GM18517 (cell line): ENCODE results near the gene NINL.
"Not testable (repeated sequence)": the region's sequence is repeated elsewhere in the genome, so short reads cannot be mapped to it uniquely, and the experiment has no call there.

Experiments
- ATAC-seq: cut with Tn5 transposase; IDR thresholded peaks from one replicate; pipeline ENCODE4 v1.9.1; 2021; ENCODE audit warnings: mild to moderate bottlenecking, moderate library complexity; ENCODE audit not compliant: unreplicated experiment

The NINL gene

DNA sequence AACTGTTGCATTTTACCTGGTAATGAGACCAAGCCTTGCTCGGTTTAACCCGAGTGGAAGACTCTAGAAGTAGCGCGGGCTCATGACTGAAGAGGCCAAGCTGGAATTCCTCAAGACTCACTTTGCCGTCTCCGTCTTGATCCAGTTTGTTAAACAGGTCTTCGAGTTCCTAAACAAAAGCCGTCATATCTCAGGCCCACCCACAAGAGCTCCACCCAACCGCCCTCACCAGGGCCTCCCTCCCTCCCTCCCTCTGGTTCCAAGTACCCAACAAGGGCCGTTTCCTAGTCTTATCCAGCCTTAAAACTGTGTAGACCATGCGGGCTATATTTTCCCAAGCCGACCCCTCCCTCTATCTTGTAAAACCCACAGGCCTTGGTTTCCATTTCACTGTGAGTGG is 81.4 kb downstream of the NINL start:
- no peak for ATAC-seq

DNA sequence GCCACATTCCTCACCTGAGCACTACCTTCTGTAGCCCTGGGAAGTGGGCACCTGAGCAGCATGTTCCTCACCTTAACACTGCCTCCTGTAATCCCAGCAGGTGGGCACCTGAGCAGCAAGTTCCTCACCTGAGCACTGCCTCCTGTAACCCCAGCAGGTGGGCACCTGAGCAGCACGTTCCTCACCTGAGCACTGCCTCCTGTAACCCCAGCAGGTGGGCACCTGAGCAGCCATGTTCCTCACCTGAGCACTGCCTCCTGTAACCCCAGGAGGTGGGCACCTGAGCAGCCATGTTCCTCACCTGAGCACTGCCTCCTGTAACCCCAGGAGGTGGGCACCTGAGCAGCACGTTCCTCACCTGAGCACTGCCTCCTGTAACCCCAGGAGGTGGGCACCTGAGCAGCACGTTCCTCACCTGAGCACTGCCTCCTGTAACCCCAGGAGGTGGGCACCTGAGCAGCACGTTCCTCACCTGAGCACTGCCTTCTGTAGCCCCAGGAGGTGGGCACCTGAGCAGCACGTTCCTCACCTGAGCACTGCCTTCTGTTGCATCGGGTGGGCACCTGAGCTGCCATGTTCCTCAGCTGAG is 82.2 kb downstream of the NINL start:
- ATAC-seq, result not testable (repeated sequence)

DNA sequence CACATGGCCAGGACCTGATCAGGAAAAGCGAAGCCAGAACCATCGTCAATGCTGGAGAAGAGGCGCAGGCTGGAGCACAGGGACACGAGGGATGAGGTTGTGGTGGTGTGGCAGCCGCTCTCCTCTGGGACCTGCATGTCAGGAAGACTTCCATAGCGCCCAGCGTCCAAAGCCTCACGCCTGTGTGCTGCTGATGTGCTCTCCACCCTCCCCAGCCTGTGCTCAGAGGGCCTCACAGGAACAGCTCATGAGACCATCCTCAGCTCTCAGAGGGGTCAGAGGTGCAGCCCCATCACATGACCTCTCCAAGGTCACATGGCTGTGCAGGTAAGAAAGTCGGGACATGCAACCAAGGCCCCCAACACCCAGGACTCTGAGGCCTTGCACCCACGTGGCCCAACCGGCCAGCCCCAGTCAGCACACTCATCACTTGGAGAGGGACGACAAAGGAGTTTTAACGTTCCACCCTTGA is 84.4 kb downstream of the NINL start:
- no peak for ATAC-seq

DNA sequence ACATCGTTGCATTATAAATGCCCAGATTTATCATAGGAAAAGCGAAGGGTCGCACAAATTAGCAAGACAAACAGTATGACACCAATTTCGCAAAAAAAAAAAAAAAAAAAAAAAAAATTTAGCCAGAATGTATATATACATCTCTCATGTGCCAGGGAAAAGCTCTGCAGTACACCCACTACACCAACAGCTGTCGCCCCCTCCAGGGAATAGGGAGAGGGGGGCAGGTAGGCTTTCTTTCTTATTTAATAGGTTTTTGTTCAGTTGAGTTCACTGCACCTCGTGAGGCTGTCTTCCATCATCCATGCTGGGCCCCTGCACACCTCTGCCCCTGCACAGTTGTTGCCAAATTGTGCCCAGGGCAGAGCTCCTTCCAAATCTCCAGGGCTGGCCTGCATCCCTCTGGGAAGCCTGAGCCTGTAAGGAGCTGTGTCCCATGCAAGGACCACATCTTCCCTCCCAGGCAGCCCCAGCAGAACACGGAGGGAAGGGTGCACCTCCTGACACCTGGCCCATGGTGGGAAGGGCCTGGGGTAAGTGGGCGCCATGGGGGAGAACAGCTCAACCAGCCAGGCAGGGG is 85.4 kb downstream of the NINL start:
- ATAC-seq, result no peak

DNA sequence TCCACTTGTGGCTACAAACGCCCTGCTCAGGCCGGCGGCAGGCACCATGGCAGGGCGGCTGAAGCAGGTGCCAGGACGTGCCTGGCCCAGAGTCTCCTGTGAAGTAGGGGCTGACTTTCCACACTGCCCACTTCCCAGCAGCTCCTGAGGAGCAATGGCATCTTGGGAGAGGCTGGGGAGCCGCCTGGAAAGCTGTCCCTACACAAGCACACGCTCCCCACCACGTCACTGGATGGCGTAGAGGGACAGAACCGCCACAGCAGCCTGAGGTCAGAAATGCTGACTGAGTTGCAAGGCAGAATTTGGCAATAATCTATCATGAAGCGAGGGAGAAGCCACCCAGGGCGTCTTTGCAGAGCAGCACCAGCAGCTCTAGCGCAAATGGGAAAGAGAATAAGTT is 86.3 kb downstream of the NINL start:
- no peak for ATAC-seq

DNA sequence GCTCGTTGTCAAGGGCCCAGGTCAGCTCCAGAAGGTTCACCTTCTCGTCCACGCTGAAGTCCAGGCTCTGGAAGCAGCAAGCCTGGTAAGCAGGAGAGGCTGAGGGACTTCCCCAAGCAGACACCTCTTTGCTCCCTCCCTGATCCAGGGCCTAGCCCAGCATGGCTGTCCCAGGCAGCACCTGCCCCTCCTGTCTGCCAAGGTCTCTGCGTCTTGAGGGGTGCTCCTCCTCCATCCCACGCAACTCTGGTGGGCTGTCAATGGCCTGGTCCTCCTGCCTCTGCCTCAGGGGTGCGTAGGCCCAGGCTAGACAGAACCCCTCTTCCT is 87.1 kb downstream of the NINL start:
- ATAC-seq, result no peak

DNA sequence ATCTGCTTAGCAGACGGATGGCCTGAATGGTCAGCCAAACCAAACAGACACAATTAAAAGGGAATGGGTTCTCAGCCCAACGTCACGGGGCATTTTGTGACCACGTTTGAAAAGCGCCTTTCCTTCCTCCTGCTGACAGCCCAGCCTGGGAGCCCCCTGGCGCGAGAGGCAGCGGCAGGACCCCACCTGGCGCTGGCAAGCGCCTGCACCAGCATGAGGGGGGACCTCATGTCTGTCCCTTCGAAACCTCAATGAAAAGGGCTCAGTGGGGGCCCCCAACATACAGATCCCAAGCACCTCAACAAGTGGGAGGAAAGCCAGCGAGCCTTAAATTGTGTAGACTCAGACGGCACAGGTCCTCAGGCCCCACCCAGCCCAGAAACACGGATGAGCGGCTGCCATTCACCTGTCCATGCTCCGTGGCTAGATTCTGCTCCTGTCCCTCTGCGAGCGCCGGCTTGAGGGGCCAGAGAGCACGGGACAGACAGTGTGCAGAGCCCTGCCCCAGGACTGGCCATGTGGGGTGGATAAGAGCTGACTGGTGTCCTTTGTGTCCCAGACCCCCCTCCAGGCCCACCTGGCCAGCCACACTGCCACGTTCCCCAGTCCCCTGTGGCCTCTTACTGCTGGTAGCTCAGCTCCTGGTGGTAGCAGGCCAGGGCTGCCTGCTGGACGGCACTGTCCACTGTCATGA is 87.6 kb downstream of the NINL start:
- no peak for ATAC-seq

DNA sequence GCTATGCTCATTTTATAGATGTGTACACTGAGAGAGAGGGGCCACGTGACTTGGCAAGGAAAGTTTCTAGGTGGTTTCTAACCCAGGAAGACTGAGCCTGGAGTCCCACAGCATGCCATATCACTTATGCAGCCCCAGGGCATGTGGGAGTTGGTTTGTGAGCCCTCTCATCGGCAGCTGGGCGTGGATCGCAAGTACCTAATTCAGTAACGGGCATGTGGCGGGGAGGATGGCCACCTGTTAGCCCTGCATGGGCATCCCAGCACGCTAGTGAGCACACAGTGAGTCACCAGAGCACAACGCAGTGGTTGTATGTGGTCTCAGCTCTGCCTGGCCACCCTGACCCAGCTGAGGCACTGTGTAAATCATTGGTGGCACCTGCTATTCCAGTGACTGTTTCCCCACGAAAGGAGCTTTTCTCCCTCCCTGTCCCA is 88.3 kb downstream of the NINL start:
- no peak for ATAC-seq

DNA sequence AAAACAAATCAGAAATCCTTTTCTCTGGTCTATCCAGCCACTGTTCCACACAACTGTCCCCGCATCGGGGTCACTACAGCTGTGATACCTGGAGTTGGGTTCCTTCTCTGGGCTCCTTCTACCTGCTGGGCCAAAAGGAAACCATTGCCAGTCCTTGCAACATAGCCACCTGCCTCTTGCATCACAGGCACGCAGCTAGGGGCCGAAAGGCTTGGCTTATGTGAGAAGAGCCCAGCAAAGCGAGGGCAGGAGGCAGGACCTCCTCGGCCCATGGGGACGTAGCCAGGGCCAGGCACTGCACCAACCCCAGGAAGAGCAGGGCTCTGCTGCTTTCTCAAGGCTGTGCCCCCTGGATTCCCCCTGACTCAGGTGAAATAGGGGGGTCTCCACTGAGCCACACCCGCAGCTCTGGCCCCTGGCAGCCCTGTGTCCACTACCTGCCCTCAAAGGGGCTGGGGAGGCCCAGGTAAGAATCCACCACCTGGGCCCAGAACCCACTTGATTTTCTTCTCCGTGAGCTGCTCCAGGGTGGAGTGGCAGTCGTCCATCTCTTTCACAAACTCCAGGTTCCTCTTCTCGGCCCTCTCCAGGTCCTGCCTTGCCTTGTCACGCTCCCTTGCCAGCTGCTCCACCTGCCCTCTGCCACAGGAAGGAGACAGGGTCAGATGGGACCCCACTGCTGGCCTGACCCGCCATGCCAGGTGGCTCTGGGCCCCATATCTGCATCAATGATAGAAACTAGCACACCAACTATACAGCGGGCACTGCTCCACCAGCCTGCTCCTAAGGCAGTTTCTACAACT is 89.0 kb downstream of the NINL start:
- ATAC-seq, result no peak

DNA sequence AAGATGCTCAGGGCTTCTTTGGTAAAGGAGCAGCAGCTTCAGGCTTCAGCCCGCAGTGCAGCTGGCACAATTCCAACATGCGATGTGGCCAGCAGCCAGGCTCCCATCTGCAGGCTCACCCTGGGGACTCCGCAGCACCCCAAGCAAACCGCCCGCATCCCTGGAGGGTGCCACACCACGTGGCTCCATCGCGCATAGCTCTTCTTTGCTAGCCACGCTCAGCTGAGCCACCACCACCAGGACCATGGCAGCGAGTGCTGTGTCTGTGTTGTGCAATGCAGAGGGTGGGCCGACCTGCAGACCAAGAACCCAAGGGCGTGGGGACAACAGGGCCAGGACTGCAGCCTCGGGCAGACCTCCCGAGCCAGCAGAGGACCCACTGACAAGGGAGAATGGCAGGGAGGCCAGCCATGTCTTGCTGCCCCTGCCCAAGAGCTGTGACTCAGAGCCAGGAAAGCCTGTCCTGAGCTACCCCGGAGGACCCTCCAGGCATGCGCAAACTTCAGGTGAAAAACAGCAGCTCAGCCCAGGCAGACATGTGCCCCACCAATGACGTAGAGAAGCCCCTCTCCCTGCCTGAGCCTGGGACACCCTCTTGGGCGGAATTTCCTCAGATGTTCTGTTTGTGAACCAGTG is 90.0 kb downstream of the NINL start:
- ATAC-seq, result no peak

DNA sequence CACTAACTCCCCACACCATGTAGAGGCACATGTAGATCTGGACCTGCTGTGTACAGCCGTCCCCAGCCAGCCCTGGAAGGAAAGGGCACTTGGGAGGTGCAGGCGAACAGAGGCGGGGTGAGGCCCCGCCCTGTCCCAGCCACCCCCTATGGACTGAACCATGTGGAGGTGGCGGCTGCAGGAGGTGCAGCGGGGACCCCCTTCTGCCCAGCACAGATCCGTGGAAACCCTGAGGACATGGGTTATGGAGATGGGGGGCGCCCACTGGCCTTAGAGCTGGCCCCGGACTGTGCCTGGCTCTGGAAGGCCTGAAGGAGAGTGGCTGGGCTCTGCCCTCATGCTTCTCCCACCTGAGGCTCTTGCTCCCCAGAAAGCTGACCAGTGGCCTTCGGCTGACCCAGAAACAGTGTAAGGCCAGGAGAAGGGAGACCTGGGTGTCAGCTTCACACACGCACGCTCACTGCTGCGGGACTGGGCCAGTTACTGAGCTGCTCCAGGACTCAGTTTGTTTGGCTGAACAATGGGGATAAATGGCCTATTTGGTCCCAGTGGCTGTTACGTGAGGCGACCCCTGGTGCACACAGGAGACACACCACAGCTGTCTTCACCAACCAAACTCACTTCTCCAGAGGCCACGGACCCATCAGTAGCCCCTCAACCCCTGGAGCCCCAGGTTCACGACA is 90.7 kb downstream of the NINL start:
- ATAC-seq, result no peak

DNA sequence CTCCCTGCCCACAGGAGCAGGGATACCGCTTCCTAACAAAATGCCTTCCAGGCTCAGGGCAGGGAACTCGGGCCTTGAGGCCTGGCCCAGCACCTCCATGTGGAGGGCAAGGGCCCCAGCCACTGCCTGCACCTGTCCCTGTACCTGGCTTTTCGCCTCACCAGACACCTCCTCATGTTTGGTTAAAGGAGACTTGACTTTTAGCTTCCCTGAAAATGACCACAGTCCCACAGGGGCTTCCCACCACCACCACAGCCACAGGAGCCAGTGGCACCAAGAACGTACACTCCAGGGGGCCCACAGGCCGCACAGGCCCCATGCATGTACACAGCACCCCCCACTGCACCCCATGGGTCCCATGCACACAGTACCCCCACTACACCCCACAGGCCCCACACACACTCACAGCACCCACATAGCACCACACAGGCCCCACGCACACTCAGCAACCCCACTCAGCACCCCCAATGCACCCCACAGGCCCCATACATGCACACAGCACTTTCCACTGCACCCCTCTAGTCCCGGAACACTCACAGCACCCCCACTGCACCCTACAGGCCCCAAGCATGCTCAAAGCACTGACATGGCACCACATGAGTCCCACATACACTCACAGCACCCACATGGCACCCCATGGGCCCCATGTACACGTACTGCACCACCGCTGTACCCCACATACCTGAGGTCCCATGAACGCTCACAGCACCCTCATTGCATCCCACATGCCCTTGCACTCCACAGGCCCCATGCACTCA is 91.4 kb downstream of the NINL start:
- no peak for ATAC-seq

DNA sequence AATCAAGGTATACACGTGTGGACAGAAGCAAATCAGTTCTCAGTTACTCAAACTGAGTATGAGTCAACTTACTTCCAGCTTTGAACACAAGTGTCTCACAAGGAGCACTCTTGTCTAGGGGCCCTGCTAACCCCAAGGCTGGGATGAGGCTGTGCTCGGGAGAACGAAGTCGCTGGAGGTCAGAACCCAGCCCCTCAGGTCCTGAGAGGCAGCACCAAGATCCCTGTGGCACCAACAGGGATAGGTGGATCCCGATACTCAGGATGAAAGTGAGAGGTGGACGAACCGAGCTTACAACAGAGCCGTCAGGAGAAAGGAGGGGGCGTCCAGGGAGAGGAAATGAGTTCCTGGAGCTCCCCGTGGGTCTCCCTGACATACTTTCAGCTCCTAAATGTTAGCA is 92.2 kb downstream of the NINL start:
- ATAC-seq, result no peak

DNA sequence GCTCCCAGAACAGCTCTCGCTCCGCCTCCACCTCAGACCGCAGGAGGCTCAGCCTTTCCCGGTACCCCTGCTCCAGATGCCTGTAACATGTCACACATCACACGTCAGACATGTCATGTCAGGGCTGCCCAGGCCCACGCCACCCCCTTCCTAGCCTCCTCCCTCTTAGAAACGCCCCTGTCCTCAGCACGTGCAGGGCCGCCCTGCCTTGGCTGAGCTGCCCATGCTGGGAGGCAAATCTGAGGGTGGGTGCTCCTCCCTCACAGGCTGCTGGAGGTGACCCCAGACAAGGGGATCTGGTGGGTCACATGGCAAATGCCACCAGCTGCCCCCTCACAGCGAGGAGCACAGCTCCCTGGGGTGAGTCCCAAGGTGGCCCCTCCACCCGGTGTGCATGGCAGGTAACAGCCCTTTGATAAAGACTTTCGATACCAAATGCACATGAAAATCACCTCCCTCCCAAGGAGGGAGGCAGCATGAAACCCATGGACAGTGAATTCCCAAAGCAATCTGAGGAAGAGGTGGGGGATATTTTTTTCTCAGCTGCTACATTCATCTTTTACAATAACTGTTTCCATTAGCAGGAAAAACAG is 93.8 kb downstream of the NINL start:
- no peak for ATAC-seq

DNA sequence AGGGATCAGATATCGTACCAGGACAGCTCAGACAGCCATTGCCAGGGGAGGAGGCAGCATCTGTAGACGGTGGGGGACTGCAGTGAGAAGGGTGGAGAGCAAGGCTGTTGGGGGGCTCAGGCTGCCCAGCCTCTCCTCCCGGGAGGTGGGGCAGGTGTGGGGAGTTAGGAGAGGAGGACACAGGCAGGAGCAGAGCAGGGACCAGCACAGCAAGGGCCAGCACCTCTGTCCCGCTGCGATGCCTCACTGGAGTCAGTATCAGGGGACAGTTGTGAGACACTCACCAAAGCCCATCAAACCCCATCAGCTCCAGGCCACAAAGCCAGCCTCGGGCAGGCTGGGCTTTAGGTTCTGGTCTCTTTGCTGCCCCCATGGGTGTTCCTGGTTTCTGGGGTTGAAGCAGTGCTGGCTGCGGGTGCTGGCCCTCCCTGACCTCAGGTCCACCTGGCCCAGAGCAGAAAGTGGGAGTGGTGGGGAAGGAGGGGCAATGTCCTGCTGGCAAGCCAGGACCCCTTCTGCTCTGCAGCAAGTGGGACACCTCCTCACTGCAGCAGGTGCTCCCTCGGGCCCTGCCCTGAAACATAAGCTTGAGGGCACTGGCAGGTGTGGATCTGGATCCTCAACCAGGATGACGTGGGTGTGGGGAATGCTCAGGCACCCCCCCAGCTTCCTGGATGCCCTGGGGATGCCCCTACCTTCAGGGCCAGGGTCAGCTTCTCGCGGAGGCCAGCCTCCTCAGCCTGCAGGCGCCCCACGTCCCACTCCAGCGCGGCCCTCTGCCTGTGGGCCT is 94.5 kb downstream of the NINL start:
- ATAC-seq, result no peak

DNA sequence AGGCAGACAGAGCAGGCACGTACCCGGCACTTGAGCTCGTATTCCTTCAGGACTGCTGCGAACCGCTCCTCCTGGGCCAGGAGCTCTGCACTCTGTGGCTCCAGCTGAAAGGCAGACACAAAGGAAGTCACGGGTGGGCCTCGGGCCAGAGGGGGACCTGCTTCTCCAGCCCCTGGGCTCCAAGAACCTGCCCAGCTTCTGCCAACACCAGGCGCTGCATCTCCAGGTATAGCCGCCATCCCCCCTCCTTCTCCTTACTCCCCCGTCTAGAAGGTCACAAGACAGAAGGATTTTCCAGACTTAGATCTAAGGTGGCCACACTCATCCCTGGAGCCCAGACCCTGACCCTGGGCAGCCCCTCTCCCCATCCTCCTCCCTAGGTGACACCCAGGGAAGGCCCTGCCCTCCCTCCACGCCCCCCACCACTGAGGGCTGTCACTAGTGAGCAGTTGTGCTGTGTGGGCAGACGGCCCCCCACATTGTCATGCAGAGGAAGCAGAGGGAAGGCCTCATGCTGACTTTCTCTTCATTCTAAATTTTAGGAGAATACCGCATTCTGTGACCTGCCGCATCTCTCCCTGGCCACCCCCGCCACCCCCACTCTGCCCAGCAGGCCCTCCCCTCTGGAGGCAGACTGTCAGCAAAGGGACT is 96.0 kb downstream of the NINL start:
- no peak for ATAC-seq

DNA sequence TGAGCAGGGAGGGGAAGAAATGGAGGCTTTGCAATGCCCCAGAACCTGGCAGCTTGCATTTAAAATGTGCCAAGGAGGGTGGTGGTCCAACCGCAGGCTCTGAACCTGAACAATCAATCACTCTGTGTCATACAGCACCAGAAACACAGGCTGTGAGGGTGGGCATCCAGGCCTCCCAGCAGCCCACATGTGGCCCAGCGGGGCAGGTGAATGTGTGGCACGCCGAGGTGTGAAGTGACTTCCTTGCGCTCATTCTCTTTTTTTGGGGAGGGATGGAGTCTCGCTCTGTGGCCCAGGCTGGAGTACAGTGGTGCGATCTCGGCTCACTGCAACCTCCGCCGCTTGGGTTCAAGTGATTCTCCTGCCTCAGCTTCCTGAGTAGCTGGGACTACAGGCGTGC is 97.4 kb downstream of the NINL start:
- ATAC-seq, result no peak

DNA sequence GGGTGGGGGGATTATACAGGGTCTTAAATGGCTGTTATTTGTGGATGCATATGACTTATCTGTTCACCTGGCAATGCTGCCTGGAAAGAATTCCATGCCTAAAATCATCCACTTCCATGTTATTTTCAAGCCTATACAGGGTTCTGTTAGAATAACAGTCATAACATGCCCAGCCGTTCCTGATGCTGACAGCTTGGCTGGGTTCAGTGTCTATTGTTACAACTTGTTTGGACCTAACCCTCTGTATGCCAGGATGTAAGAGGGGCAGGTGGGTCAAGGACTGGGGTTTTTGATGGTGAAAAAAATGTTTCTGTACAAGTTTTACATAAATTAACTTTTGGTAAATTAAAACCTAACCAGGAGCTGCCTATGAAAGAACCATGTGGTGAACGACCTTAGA is 98.0 kb downstream of the NINL start:
- no peak for ATAC-seq
